Liver (tissue), 9 donors: ENCODE measurements around the gene CADPS. TPM values are rescaled to one million over a fixed set of nuclear protein-coding genes. Genes with fewer than 3 reads are reported as not detected.
"Not testable (repeated sequence)": the region's sequence is repeated elsewhere in the genome, so short reads cannot be mapped to it uniquely, and the experiment has no call there.

Experiments used
- DNase-seq: peaks from one replicate; pipeline ENCODE4 v3.0.0-alpha.2; 2017; ENCODE audit warnings: low spot score
- H3K27ac ChIP-seq, 2 donors: one replicate each; pipeline ENCODE4 v1.7.0; 2013; ENCODE audit warnings: inconsistent platforms in 2 of 2, low read length in 2 of 2, control low read depth in 1 of 2, low read depth in 1 of 2, mild to moderate bottlenecking in 1 of 2
- H3K27me3 ChIP-seq, 4 donors: one replicate each; pipeline versions ENCODE4 v1.6.1 to v1.7.0; 2013; ENCODE audit warnings: low read length in 3 of 4, inconsistent platforms in 1 of 4, mild to moderate bottlenecking in 1 of 4, moderate library complexity in 1 of 4; ENCODE audit not compliant: control insufficient read depth in 4 of 4, insufficient read depth in 4 of 4
- H3K36me3 ChIP-seq, 4 donors: one replicate each; pipeline versions ENCODE4 v1.6.1 to v1.7.0; 2013; ENCODE audit warnings: low read length in 3 of 4, mild to moderate bottlenecking in 3 of 4, low read depth in 1 of 4, moderate library complexity in 1 of 4; ENCODE audit not compliant: control insufficient read depth in 4 of 4, insufficient read depth in 3 of 4
- H3K4me1 ChIP-seq, 4 donors: one replicate each; pipeline versions ENCODE4 v1.6.1 to v1.7.0; 2013; ENCODE audit warnings: low read length in 3 of 4, mild to moderate bottlenecking in 3 of 4, moderate library complexity in 1 of 4; ENCODE audit not compliant: control insufficient read depth in 4 of 4, insufficient read depth in 4 of 4
- H3K4me3 ChIP-seq, 3 donors: one replicate each; pipeline versions ENCODE4 v1.6.1 to v1.7.0; 2013; ENCODE audit warnings: low read length in 3 of 3, control low read depth in 1 of 3, low read depth in 1 of 3, mild to moderate bottlenecking in 1 of 3
- H3K9ac ChIP-seq, 2 donors: one replicate each; pipeline ENCODE4 v1.7.0; 2013; ENCODE audit warnings: low read length in 2 of 2, mild to moderate bottlenecking in 2 of 2, moderate library complexity in 2 of 2, control low read depth in 1 of 2, low read depth in 1 of 2
- H3K9me3 ChIP-seq, 4 donors: one replicate each; pipeline versions ENCODE4 v1.6.1 to v1.7.0; 2013; ENCODE audit warnings: low read length in 3 of 4; ENCODE audit not compliant: control insufficient read depth in 4 of 4
- EGR1 ChIP-seq, 2 donors: IDR thresholded peaks; 2 replicates each; pipeline ENCODE4 v1.6.1; 2016 to 2018; ENCODE audit warnings: antibody characterized with exemption in 2 of 2, low read depth in 2 of 2
- FOXA1 ChIP-seq: IDR thresholded peaks from 2 replicates; pipeline ENCODE4 v1.6.1; 2016; ENCODE audit warnings: antibody characterized with exemption
- FOXA2 ChIP-seq: IDR thresholded peaks from 2 replicates; pipeline ENCODE4 v1.6.1; 2016; ENCODE audit warnings: antibody characterized with exemption
- GABPA ChIP-seq, 2 donors: IDR thresholded peaks in 1 of 2; conservative IDR thresholded peaks in 1 of 2; 2 replicates each; pipeline ENCODE4 v1.6.1; 2016; ENCODE audit warnings: antibody characterized with exemption in 2 of 2, mild to moderate bottlenecking in 1 of 2, moderate library complexity in 1 of 2
- HNF4A ChIP-seq, 2 donors: conservative IDR thresholded peaks; 2 replicates each; pipeline ENCODE4 v1.6.1; 2016; ENCODE audit warnings: antibody characterized with exemption in 2 of 2, mild to moderate bottlenecking in 2 of 2
- HNF4G ChIP-seq: IDR thresholded peaks from 2 replicates; pipeline ENCODE4 v1.6.1; 2016; ENCODE audit warnings: antibody characterized with exemption
- JUND ChIP-seq, 2 donors: IDR thresholded peaks; 2 replicates each; pipeline ENCODE4 v1.6.1; 2016; ENCODE audit warnings: antibody characterized with exemption in 2 of 2
- NR2F2 ChIP-seq: IDR thresholded peaks from 2 replicates; pipeline ENCODE4 v1.6.1; 2016; ENCODE audit warnings: antibody characterized with exemption
- RAD21 ChIP-seq, 2 donors: IDR thresholded peaks; 2 replicates each; pipeline ENCODE4 v1.6.1; 2016; ENCODE audit warnings: antibody characterized with exemption in 2 of 2, mild to moderate bottlenecking in 2 of 2
- RXRA ChIP-seq, 2 donors: IDR thresholded peaks; 2 replicates each; pipeline ENCODE4 v1.6.1; 2017 to 2018; ENCODE audit warnings: antibody characterized with exemption in 2 of 2, mild to moderate bottlenecking in 1 of 2
- SP1 ChIP-seq: IDR thresholded peaks from 2 replicates; pipeline ENCODE4 v1.6.1; 2018; ENCODE audit warnings: antibody characterized with exemption, mild to moderate bottlenecking
- TAF1 ChIP-seq: conservative IDR thresholded peaks from 2 replicates; pipeline ENCODE4 v1.6.1; 2016; ENCODE audit warnings: antibody characterized with exemption, mild to moderate bottlenecking
- YY1 ChIP-seq: IDR thresholded peaks from 2 replicates; pipeline ENCODE4 v1.6.1; 2016; ENCODE audit warnings: antibody characterized with exemption, mild to moderate bottlenecking
- WGBS: extraction: QIAGEN DNeasy Blood & Tissue Kit; methylation state at CpG from one replicate; pipeline ENCODE4 v1.1.7; 2013; 5-methylcytosine and 5-hydroxymethylcytosine counted together
- polyA plus RNA-seq, 2 donors: library from polyadenylated mRNA; stranded (reverse) in 1 of 2; unstranded in 1 of 2; fragments of 200-250 nt in 1 of 2; fragments of >200 nt in 1 of 2; fragmentation: Nextera tagmentation in 1 of 2; extraction: Ambion mirVana in 1 of 2; gene quantifications; one replicate each; pipeline versions ENCODE4 v1.2.1 to v1.2.3, GENCODE V29; 2013 to 2015
- total RNA-seq, 2 donors: library from RNA; depleted of rRNA; stranded (reverse); fragments of >200 nt; gene quantifications; one replicate each; pipeline ENCODE4 v1.2.3, GENCODE V29; 2014
- TF ChIP-seq, protein P1 (sequence below): IDR thresholded peaks from 2 replicates; pipeline ENCODE4 v1.6.1; 2016; ENCODE audit warnings: antibody characterized with exemption, mild to moderate bottlenecking
- TF ChIP-seq, protein P2 (sequence below): IDR thresholded peaks from 2 replicates; pipeline ENCODE4 v1.6.1; 2016; ENCODE audit warnings: antibody characterized with exemption
- TF ChIP-seq, protein P3 (sequence below): IDR thresholded peaks from 2 replicates; pipeline ENCODE4 v1.6.1; 2016; ENCODE audit warnings: antibody characterized with exemption
- TF ChIP-seq, protein P4 (sequence below): IDR thresholded peaks from 2 replicates; pipeline ENCODE4 v1.6.1; 2016; ENCODE audit warnings: antibody characterized with exemption
- TF ChIP-seq, protein P5 (sequence below): fragments of 150-350 bp; IDR thresholded peaks from 2 replicates; pipeline ENCODE4 v1.5.1; 2017; ENCODE audit warnings: improper control_type of control experiment, low read depth, low read length; ENCODE audit not compliant: missing input control
- donor health status: healthy.
- donor health status: healthy.
- donor health status: healthy.
- donor health status: healthy.
- donor health status: healthy.

Gene CADPS
- total and polyA plus RNA-seq, 4 donors, result 0.05 to 0.37 (median 0.17) TPM; not detected in 1

DNA sequence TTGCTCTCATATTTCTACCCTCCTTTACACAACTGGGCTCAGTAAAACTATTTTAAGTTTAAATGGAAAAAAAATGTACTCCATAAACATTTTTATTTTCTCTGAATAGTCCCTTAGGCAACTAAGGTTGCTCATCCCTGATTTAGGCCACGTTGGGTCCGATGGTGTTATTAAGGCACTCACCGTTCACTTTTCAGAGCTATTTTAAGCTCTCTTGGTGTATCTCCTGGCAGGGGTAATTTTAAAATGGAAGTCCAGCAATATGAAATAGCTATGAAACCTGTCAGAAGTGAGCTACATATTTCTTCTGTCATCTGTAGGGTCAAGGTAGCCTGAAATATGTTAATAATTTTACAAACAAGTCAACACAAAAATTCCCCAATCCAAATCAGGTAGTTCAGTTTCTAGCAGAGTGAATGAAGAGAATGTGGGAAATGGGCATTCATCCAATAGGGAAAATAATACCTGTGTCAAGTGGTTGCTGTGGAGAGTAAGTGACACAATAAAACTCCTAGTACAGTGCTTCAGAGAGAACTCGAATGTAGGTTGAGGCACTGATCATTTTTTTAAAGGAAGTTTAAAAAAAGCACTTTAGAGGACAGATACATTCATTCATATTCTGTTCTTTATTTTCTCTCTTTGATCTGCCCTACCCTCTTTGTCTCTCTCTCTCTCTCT lies 292.6 kb downstream of the CADPS start:
- TF ChIP-seq HNF4G (no peak), RXRA (IDR thresholded peaks at IDR 0.05) (no peak), EGR1 (IDR thresholded peaks at IDR 0.05; ENCODE audit: low read depth in 2 of 2) (no peak), GABPA (IDR thresholded peaks at IDR 0.05 in 1 of 2, conservative IDR thresholded peaks at IDR 0.05 in 1 of 2) (no peak), RAD21 (IDR thresholded peaks at IDR 0.05) (no peak), HNF4A (conservative IDR thresholded peaks at IDR 0.05) (no peak), YY1 (no peak), SP1 (no peak), TAF1 (no peak), NR2F2 (no peak), FOXA1 (no peak), JUND (IDR thresholded peaks at IDR 0.05) (no peak), FOXA2 (no peak)
- TF ChIP-seq, protein P1, sequence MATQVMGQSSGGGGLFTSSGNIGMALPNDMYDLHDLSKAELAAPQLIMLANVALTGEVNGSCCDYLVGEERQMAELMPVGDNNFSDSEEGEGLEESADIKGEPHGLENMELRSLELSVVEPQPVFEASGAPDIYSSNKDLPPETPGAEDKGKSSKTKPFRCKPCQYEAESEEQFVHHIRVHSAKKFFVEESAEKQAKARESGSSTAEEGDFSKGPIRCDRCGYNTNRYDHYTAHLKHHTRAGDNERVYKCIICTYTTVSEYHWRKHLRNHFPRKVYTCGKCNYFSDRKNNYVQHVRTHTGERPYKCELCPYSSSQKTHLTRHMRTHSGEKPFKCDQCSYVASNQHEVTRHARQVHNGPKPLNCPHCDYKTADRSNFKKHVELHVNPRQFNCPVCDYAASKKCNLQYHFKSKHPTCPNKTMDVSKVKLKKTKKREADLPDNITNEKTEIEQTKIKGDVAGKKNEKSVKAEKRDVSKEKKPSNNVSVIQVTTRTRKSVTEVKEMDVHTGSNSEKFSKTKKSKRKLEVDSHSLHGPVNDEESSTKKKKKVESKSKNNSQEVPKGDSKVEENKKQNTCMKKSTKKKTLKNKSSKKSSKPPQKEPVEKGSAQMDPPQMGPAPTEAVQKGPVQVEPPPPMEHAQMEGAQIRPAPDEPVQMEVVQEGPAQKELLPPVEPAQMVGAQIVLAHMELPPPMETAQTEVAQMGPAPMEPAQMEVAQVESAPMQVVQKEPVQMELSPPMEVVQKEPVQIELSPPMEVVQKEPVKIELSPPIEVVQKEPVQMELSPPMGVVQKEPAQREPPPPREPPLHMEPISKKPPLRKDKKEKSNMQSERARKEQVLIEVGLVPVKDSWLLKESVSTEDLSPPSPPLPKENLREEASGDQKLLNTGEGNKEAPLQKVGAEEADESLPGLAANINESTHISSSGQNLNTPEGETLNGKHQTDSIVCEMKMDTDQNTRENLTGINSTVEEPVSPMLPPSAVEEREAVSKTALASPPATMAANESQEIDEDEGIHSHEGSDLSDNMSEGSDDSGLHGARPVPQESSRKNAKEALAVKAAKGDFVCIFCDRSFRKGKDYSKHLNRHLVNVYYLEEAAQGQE, result no peak
- TF ChIP-seq, protein P2, sequence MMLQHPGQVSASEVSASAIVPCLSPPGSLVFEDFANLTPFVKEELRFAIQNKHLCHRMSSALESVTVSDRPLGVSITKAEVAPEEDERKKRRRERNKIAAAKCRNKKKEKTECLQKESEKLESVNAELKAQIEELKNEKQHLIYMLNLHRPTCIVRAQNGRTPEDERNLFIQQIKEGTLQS, result no peak
- TF ChIP-seq, protein P3, sequence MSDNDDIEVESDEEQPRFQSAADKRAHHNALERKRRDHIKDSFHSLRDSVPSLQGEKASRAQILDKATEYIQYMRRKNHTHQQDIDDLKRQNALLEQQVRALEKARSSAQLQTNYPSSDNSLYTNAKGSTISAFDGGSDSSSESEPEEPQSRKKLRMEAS, result no peak
- TF ChIP-seq, protein P4, sequence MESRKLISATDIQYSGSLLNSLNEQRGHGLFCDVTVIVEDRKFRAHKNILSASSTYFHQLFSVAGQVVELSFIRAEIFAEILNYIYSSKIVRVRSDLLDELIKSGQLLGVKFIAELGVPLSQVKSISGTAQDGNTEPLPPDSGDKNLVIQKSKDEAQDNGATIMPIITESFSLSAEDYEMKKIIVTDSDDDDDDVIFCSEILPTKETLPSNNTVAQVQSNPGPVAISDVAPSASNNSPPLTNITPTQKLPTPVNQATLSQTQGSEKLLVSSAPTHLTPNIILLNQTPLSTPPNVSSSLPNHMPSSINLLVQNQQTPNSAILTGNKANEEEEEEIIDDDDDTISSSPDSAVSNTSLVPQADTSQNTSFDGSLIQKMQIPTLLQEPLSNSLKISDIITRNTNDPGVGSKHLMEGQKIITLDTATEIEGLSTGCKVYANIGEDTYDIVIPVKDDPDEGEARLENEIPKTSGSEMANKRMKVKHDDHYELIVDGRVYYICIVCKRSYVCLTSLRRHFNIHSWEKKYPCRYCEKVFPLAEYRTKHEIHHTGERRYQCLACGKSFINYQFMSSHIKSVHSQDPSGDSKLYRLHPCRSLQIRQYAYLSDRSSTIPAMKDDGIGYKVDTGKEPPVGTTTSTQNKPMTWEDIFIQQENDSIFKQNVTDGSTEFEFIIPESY, result no peak
- TF ChIP-seq, protein P5, sequence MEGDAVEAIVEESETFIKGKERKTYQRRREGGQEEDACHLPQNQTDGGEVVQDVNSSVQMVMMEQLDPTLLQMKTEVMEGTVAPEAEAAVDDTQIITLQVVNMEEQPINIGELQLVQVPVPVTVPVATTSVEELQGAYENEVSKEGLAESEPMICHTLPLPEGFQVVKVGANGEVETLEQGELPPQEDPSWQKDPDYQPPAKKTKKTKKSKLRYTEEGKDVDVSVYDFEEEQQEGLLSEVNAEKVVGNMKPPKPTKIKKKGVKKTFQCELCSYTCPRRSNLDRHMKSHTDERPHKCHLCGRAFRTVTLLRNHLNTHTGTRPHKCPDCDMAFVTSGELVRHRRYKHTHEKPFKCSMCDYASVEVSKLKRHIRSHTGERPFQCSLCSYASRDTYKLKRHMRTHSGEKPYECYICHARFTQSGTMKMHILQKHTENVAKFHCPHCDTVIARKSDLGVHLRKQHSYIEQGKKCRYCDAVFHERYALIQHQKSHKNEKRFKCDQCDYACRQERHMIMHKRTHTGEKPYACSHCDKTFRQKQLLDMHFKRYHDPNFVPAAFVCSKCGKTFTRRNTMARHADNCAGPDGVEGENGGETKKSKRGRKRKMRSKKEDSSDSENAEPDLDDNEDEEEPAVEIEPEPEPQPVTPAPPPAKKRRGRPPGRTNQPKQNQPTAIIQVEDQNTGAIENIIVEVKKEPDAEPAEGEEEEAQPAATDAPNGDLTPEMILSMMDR, result no peak
- H3K27me3 ChIP-seq, result no peaks in the 10 kb centered on the region
- H3K4me3 ChIP-seq, result no peak overlapping the region
- no peaks in the 10 kb centered on the region for H3K4me1 ChIP-seq
- H3K27ac ChIP-seq, result no peak overlapping the region
- no peaks in the 10 kb centered on the region for H3K36me3 ChIP-seq
- no peak overlapping the region for H3K9ac ChIP-seq
- no peak for DNase-seq
- WGBS, result 59% methylated on average over 4 of the region's 4 CpGs
- peaks cover 5 to 9% (median 6%) of the 10 kb centered on the region in 4 donors for H3K9me3 ChIP-seq

DNA sequence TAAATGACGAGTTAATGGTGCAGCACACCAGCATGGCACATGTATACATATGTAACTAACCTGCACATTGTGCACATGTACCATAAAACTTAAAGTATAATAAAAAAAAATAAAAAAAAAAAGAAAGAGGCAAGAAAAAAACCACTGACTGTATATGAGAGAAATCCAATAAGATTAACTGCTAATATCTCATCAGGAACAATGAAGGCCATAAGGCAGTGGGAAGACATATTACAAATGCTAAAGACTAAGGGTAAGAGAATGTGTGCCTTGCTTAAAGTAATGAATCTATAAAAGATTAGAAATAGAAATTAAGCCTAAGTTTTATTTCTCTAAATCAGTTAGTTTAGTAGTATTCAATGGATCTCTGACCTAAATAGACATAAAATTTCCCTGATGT lies 294.7 kb downstream of the CADPS start:
- H3K27ac ChIP-seq, H3K4me1 ChIP-seq: not testable (repeated sequence)
- 80% methylated on average over 1 of the region's 1 CpG for WGBS

More for the DNA sequence above, 294.7 kb downstream of the CADPS start:
- not testable (repeated sequence) for H3K9me3 ChIP-seq, H3K27me3 ChIP-seq, H3K4me3 ChIP-seq, H3K9ac ChIP-seq, DNase-seq, H3K36me3 ChIP-seq
